Stimulated activated CD4-positive, alpha-beta T cell treated with anti-CD3 and anti-CD28 coated beads, TNF-alpha, amount 100 ng/mL, for 24 hours (primary cell): ENCODE measurements around the gene TBC1D10B.
"Not testable (repeated sequence)": the region's sequence is repeated elsewhere in the genome, so short reads cannot be mapped to it uniquely, and the experiment has no call there.

Source experiments
- DNase-seq, 3 experiments: peaks; one replicate each; pipeline ENCODE4 v3.0.0-alpha.2; 2020; ENCODE audit warnings: low read depth in 3 of 3

Gene TBC1D10B

DNA sequence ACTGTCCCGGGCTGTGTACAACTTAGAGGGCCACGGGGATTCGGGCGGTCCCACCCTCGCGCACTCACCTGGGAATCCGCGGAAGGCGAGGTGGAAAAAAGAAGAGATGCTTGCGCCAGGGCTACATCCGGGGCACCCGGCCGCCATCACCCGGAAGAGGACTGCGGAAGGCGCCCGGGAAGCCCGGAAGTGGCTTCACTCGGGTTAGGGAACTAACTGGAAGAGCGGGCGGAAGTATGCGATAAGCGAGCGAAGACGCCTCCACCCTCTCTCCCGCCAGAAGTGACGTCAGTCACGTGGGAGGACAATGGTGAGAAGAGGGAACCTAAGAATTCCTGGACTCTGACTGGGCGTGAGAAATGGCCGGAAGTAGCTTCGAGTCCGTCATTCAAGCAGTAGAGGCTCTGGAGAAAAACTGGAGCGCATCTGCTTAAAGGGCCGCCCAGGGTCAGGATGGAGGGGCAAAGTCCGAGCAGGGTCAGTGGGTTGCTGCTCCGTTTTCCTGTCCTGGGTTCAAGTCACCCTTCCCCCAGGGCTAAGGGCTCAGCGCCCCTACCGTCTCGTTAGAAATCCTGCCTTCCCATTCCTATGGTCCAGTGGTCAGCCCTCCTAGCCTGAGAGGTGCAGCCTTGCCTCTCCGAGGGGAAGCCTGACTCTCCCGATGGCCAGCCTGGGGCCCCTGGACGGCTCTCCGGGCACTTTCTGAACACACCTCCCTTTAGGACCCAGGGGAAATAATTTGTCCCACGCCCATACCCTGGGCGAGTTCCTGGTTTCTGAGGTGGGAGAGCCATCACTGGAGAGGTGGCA is 14.9 kb downstream of the TBC1D10B start, which contains the start of gene CD2BP2:
CD2BP2 (minus strand) TSS at position 165 of the 810 bp plus-strand sequence. CDS start 627 bp downstream, outside the sequence.
- DNase-seq, result peak; percentile 84 to 89 (median 86)

DNA sequence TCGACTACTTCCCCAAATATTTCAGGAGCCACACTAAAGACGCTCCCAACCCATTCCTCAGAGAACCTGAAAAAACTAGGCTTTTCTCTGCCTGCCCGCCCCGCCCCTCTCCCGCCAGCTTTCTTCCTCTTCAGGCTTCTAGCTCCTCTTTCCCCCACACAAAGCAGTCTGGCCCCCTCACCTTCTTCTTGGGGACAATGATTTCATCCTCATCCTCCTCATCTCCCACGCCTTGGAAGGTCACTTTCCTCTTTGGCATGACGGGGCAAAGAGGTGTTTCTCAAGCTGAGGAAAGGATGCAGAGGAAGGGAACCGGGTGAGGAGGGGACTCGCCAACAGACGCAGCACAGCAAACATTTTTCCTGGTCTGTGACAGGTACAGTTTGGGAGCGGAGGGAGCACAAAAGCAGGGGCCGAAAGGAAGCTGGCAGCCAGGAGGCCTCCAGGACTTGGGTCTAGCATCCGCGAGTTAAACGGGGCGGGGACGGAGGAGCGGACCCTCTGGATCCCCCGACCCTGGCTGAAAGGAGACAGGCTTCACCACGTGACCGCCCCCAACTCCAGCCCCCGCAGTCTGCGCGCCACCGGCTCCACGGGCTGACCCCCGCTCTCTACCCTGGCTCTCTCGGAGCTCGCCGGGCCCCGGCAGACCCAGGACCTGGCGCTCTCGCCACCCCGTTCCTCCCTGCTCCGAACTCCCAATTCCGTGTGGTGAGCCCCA is 15.7 kb downstream of the TBC1D10B start:
- DNase-seq, result no peak

DNA sequence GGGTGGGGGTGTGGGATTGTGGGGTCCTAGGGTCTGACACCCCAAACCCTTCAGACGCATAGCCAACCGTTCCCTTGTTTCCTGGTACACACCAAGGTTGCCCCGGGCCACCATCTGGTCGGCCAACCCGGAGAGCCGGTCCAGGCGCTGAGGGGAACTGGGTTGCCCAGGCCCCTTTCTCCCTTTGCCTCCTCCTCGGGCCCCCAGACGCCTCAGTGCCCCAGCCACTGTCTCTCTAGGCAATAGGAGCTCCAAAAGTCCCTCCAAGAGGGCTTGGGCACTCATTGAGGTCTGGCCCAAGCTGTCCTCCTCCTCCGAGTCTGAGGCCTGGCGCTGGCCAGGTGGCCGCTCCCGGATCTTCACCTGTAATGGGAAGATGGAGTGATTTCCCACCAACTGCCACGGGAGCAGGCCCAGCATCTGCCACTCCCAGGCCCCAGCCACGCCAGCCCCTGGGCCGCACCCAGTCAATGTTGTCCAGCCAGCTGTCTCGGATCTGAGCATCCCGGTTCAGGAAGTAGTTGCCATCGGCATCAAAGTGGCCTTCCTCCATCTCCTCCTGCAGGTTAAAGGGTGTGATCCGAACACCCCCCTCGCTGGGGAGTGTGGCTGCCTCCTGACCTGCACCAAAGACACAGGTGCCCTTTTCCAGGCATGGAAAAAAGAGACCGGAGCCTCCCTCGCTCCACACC is 16.7 kb downstream of the TBC1D10B start:
- DNase-seq, result no peak

DNA sequence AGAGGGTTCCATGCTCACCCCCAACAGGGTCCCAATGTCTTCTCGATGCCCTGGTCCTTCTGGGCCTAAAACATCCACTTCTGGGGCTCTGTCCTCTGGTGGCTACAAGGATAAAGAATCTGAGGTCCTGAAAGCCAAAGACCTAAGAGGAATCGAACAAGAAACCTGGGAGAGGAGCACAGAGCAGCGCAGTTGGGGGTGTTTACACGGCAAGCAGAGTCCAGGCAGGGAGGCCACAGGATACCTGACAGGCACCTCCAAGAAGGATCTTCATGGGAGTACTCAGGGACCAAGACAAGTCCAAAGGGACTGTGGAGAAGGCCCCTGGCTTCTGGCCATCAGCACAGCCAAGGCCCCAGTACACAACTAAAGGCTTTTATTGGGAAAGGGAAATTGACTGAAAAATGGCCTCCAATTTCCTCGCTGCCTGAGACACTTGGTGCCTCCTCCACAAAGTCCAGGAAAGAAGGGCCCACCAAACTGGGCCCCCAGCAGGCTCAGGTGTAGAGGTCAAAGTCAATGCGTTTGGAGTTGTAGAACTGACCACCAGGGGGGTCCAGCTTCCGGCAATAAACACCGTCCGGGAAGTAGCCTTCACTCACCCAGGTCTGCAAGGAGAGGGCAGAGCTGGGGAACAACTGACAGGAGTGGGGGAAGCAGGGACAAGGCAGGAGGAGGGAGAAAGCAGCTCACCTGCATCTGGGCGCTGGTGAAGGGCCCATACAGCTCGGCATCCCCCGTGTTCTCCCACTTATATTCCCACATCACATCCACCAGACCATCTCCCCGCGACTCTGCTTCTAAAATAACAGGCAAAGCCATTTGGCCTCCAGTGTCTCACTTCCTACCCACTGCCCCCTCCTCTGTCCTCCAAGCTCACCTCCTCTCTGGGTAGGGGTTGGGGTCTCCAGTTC is 17.5 kb downstream of the TBC1D10B start:
- DNase-seq, result no peak

DNA sequence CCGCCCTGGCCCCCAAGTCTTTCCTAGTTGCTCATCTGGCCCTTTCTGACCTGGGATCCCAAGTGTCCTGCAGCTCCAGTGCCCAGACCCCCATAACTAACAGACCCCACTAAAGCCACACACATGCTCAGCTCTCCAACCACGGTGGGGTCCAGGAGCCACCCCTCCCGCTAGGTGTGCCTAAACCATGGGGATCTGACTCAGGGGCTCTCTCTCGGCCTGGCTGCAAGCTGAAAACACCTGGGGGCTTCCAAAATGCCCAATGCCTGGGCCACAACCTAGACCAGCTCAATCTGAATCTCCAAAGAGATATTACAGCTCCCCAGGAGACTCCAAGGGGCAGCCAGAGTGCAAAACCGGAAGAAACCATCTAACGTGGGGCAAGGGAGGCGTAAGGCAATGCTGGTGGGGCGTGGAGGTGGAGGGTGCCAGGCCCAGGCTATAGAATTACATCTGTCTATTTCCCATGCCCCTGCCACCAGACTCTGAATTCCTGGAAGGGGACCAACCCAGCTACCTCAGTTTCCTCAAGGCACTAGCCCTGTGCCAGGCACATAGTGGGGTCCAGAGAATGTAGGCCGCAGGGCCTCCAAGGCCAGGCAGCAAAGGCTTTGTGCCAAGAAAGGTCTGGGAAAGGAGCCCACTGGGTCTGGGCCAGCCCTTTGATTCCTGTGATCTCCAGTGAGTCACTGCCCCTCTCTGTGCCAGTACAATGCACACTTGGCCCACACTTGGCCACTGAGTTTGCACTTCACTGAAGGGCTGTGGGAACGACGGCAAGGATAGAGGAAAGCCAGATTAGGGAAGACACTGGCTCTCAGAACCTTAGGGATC is 18.5 kb downstream of the TBC1D10B start:
- DNase-seq, result no peak

DNA sequence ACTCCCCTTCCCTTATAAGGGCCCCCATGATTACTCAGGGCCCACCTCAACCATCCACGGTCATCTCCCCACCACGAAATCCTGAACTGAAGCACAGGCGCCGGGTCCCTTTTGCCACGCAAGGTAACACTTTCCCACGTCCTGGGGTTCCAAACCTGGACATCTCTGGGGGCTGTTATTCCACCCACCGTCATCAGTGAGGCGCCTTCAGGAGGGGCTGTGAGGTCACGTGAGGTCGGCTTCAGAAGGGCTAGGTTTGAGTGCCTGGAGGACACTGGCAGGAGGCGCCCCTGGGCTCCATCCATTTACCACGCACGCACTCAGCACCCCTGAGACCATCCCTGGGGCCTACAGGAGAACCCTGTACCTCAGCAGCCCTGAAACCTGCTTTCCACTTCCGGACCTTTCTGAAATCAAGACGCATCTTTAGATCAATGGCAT is 19.3 kb downstream of the TBC1D10B start:
- no peak for DNase-seq

DNA sequence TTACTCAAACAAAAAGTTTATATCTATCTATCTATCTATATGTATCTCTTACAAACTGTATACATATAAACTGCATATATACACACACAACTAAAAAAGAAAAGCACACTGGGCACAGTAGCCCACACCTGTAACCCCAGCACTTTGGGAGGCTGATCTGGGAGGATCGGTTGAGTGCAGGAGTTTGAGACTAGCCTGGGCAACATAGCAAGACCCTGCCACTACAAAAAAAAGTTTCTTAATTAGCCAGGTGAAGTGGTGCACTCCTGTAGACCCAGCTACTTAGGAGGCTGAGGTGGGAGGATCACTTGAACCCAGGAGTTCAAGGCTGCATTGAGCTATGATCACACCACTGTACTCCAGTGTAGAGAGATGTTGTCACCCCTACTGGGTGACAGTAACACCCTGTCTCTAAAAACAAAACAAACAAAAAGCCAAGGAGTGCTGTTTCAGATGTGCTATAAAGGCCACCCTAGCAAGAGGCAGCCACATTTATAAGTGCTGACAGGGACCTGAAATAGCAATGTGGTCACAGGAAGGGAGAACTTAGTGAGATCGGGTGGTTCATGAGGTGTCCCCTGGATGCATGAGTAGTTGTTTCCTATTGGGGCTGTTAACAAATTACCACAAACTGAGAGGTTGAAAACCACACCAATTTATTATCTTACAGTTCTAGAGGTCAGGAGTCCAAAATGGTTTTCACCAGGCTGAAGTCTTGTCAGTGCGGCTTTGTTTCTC is 20.0 kb downstream of the TBC1D10B start:
- DNase-seq, result no peak

DNA sequence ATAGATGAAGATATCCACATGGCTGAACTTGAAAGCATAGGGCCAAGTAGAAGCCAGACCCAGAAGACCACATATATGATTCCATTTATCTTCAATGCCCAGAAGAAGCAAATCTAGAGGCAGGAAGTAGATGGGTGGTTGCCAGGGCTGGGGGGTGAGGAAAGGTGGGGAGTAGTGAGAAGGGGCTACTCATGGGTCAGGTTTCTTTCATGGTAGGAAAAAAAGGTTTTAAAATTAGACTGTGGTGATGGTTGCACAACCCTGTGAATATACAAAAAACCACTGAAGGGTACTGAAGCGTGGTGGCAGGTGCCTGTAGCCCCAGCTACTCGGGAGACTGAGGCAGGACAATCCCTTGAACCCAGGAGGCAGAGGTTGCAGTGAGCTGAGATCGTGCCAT is 20.6 kb downstream of the TBC1D10B start:
- DNase-seq, result no peak

DNA sequence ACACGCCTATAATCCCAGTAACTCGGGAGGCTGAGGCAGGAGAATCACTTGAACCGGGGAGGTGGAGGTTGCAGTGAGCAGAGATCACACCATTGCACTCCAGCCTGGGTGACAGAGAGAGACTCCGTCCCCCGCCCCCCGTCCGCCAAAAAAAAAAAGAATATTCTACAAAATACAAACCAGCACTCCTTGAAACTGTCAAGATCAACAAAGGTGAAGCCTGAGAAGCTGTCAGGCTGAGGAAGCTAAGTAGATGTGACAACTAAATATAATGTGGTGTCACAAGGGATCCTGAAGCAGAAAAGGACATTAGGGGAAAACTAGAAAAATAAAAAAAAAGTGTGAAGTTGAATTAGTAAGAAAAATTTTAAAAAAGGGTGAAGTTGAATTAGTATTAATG is 21.4 kb downstream of the TBC1D10B start:
- DNase-seq, result no peak

DNA sequence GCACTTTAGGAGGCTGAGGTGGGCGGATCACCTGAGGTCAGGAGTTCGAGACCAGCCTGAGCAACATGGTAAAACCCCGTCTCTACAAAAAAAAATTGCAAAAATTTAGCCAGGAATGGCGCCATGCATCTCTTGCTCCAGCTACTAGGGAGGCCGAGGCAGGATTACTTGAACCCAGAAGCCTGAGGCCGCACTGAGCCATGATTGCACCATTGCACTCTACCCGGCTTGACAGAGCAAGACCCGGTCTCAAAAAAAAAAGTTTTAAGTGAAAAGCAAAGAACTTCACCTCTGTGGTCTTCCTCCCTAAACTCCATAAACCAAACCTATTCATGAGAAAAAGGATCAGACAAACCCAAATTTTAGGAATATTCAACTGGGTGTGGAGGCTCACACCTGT is 22.2 kb downstream of the TBC1D10B start:
- DNase-seq, result no peak

DNA sequence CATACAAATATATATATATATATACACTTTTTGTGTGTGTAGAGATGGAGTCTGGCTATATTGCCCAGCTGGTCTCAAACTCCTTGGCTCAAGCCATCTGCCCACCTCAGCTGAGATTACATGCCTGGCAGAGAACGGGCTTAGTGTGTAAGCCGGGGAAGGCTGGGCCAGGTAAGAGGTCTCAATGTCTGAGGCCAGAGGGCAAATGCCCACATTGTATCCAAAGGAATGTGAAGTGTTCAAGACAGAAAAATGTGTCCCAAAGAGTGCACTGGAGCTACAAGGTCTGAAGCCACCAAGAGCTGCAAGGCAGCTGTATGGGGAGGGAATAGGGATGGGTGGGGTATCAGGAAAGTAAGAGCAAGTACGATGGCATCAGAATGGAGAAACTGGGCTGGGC is 24.0 kb downstream of the TBC1D10B start:
- no peak for DNase-seq

DNA sequence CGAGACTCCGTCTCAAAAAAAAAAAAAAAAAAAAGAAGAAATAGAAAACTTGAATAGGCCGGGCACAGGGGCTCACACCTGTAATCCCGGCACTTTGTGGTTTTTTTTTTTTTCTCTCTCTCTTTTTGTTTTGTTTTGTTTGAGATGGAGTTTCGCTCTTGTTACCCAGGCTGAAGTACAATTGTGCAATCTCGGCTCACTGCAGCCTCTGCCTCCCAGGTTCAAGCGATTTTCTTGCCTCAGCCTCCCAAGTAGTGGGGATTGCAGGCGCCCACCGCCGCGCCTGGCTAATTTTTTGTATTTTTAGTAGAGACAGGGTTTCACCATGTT is 26.8 kb downstream of the TBC1D10B start:
- DNase-seq, result not testable (repeated sequence)

DNA sequence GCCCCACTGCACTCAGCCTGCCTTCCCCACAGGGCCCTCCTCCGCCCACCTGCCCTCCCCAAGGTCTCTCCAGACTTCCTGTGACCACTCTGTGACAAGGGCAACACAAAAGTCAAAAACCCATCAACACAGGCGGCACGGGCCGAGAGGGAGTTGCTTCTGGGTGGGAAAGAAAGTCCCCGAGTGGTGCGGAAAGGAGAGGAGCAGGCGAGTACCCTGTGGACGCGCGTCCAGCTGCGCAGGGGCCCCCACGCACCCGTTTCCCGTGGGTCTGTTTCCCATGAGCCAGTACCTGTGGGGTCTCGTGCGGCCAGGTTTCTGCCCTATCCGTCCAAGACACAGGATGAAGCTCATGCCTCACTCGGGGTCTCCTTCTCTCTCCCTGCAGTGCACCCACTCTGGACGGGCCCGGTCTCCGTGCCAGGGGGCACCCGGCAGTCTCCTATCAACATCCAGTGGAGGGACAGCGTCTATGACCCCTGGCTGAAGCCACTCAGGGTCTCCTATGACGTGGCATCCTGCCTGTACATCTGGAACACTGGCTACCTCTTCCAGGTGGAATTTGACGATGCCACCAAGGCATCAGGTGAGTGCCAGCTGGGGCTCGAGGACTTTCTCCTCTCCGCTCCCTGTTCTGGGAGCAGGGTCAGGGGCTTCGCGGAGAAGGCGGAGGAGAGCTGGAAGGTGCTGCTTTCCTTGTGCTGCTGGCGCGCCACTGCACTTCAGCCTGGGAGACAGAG is 27.4 kb downstream of the TBC1D10B start:
- no peak for DNase-seq

DNA sequence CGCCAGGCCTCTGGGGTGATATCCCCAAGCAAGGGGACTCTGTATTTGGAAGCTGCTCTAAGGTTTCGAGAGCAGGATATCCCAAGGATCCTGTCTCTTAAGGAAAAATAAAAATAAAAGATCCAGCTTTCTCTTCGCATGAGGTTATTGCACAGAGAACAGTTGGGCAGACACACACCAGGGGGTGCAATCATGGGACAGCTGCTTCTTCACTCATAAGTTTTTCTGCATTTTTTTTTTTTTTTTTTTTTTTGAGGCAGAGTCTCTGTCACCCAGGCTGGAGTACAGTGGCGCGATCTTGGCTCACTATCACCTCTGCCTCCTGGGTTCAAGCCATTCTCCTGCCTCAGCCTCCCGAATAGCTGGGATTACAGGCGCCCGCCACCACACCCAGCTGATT is 28.3 kb downstream of the TBC1D10B start:
- not testable (repeated sequence) for DNase-seq

DNA sequence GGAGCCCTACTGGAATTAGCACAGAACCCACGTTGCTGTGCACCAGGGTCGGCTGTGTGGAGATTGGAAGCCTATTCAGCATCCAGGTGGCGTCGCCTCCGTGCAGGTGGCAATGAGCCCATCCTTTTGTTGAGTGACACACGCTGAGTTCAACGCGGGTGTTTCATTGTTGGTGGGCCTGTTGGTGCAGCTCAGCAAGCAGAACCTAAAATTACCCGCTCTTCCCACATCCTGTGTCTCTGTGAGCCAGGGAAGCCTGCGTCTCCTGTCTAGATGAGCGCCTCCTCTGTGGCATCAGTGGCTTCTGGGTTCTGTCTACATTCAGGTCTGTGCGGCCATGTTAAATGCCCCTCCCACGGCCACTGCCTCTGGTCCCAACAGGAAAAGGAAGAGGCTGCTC is 29.7 kb downstream of the TBC1D10B start:
- no peak for DNase-seq

DNA sequence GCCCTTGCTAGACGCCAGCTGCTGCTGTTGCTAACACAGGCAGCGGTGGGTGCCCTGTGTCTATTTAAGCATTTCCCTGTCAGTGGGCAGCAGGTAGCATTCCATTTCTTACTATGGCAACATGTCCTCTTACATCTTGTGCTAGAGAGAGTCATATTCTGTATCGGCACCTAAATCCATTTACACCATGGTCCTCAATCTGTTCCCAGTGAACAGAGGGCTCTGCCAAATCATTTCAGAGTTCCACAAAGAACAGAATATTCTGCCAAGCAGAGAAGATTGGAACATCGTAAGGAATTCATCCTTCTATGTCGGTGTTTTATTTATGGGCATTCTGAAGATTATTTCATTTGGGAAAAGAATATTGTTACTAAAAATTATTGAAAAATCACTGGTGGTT is 31.6 kb downstream of the TBC1D10B start:
- DNase-seq, result not testable (repeated sequence)

DNA sequence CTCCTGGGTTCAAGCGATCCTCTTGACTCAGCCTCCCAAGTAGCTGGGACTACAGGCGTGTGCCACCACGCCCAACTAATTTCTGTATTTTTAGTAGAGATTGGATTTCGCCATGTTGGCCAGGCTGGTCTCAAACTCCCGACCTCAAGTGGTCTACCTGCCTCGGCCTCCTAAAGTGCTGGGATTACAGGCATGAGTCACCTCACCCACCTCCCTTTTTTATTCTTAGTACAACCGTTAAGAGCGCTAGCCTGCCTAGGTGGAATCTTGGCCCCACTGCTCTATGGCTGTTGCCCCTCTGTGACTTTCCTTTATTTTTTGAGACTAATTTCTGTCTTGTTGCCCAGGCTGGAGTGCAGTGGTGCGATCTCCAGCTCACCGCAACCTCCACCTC is 32.3 kb downstream of the TBC1D10B start:
- not testable (repeated sequence) for DNase-seq

DNA sequence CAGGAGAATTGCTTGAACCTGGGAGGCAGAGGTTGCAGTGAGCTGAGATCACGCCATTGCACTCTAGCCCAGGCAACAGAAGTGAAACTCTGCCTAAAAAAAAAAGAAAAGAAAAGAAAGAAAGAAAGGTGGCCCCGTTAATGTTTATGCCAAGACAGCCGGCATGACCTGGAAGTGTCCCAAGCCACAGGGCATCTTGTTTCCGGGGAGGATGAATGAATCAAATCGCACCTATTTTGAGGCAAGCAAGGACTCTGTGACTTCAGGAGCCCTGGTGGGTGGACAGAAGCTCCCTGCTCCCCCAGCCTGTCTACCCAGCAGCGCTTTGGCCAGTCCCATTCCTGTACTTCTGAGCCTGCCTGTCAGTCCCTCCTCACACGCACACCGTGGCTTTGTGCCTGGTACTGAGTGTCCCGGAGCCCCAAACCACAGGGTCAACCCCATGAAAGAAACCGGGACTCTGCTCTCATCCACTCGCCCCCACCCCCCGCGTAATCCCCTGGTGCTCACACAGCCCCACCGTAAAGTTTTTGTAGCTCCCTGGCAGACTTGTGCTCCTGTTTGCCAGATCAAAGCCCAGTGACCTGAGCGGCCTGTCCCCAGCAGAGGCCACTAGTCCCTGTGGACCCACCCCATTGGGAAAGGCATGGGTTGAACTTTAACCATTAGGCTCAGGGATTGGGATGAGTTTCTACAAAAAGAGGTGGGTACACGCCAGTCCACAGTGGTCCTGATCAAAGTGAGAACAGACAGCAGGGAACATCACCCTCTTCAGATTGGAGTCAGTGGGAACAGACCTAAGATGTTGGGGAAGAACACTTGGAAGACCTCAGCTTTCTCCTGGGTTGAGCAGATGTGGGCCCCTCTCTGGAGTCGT is 34.5 kb downstream of the TBC1D10B start:
- DNase-seq, result no peak
